Stimulated activated CD4-positive, alpha-beta T cell treated with anti-CD3 and anti-CD28 coated beads, Interleukin-15, amount 100 ng/mL, for 1 hour (primary cell): ENCODE results near the gene USP6NL.
"Not testable (repeated sequence)": the region's sequence is repeated elsewhere in the genome, so short reads cannot be mapped to it uniquely, and the experiment has no call there.

Experiments used
- DNase-seq, 2 donors: peaks; one replicate each; pipeline ENCODE4 v3.0.0-alpha.2; 2020; ENCODE audit warnings: low read depth in 1 of 2, low spot score in 1 of 2

USP6NL gene

DNA sequence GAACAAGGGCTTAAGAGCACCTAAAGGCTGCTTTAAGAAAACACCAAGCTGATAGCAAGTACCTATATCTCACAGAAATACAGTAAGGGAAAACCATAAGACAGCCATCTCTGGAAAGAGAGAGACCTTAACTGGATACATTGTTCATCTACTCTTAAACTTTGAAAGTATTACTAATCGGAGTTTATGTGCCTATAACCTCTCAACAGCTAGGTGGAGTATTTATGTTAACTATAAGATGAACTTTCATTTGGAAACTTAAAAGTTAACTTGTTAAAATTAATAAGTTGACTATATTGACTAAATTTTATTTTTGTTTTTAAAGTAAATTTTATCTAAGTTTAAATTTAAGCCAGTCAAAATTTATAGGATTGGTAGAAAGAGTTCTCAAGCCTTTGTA is 90.6 kb downstream of the USP6NL start:
- no peak for DNase-seq

DNA sequence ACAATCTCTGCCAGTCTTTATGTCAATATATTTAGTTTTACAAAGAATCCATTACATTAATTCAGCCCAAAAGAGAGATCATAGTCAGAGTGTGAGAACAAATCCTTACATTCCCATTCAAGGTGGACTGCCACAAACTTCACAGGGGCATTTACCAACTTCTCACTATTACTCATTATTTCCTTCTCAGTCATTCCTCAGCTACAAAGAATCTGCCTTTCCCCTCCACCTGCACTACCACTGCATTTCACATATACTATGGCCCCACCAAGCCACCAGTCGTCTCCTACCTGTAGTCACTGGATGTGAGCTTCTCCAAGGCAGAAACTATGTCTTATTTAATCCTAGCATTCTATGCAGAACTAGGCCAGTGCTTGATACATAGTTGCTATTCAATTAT is 94.3 kb downstream of the USP6NL start:
- DNase-seq = no peak

DNA sequence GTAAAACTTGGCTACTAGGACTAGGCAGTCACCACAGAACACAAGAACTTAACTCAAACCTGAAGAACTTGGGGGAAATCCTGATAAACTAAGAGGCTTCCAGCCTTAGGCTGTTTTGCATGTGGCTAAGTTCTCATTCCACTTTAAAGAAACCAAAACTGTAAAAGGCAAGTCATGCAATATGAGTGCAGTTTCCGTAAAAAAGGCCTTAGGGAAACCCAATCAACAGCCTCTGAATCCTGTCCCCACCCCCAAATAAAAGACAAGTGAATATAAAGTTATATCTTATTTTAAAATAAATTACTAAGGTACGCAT is 95.1 kb downstream of the USP6NL start:
- DNase-seq = no peak

DNA sequence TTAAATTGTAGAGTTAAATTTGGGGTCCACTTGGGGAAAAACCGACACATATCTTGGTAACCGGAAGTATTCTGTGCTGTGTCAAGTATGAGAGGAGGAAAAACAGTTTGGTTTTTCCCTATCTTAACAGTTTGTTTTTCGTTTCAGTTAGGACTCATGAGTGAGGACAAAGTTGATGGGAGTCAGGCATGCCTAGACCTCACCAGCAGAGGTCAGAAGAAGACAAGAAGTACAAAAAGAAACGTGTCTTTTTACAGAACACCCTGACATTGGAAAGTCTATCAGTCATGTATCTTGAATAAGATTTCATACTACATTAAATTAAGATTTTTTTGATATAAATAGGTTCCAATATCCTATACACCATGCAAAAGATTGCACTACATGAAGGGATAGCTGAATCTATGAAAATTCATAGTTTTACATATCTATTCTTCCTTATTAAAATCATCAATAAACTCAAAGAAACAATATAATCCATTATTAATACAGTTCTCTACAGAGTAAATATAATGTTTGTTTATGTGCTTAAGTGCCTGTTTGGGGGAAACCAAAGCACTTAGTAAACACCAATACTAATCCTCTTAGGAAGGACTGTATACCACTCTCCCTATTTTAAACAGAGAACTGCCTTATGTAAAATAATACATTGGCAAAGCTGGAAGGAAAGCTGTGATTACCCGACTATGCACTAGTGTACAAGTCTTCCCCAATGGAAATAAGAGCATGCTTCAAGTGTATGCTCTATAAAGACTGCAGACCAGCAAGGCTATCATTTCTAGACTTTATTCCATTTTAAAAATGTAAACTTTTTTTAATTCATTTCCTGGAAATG is 95.6 kb downstream of the USP6NL start:
- peak in 1 of 2 donors; percentile 3 for DNase-seq

DNA sequence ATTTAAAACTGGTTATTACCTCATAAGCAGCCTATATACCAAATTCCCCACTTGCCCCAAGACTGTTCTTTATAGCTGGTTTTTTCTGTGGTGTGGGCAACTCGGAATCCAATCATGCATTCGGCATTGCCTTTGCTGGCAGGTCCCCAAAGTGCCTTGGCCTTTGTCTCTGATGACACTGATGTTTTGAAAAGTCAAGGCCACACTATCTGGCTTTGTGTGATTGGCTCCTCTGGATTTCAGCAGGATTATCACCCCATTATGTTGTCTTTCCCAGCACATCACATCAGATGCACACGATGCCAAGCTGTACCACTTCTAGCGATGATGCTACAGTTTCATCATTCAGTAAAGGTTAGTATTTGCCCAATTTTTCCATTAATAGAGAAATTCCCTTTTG is 97.7 kb downstream of the USP6NL start:
- DNase-seq = no peak

DNA sequence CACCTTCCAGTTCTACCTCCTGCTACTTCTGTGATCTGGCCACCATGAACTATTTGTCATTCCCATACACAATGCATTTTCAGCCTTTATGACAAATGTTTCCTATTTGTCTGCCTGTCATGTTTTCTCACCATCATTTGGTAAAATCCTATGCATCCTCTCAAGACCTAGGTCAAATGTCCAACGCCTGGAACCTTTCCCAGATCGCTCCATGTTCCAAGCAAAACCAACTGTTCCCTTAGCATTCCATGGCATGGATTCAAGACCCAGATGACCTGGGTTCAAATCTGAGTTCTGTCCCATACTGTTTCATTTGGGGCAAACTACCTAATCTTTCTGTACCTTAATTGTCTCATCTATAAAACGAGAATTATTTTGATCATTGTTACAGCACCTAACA is 98.9 kb downstream of the USP6NL start:
- no peak for DNase-seq

DNA sequence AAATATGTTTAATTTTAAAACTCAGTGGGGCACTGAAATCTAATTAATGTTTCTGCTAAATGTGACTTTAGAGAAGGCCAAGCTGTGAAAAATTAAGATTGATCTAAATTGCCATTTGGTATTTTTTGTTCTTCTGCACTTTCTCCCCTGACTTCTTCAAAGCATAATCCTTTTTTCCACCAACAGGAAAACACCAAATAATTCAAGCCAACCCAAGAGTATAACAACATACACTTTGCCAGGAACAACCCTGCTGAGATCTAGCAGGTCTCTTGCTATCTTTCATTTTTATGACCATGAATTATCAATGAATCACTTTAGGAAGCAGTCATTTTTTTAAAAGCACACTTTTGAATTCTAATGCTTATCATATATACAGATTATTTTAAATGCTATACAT is 100.1 kb downstream of the USP6NL start:
- no peak for DNase-seq

DNA sequence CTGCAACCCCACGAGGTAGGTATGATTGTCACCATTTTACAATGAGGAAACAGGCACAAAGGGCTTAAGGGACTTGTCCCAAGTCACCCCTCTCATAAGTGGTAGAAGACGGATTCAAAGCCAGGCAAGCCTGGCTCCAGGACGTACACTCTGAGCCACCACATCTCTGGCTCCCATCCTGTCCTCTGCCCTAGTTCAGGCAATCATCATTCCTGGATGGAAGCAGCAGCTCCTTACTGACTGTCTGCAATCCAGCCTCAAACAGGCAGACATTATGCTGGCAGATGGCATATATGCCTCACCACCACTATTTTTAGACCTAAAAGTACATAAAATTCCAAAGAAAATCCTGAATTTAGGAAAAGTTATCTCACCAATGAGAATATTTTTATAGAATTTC is 100.7 kb downstream of the USP6NL start:
- no peak for DNase-seq

DNA sequence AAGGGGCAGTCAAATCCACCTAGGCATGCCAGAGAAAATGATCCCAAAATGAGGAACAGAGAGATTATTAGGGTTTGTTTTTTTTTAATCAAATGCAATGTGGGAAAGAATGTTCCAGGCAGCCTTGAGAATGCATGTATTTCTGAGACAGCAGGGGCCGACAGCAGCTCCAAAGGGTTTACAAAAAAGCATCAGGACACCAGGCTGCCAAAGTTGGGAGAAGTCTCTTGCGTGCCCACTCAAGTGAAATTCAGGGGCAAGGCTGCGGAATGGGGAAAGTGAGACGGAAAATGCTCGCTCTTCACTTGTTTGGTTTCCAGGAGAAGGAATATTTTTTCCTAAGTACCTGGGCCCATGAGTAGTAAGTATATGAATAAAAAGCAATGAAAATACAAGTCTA is 101.2 kb downstream of the USP6NL start:
- DNase-seq = no peak

DNA sequence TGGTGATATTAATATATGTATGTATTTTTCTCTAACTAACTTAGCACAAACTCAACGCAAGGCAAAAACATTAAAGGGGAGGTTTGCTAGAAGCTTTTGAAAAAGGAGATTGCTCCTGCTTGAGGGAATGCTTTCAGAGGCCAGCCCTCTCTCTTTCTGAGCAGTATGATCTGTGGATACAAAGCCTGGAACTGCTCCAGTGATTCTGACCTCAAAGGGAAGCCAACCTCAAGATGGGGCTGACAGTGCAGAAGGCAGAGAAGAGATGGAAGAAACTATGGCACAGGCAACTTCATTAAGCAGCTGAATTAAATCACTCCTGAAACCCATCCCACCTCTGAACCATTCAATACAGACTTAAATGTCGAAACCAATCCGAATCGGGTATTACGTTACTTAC is 102.4 kb downstream of the USP6NL start:
- DNase-seq = no peak

DNA sequence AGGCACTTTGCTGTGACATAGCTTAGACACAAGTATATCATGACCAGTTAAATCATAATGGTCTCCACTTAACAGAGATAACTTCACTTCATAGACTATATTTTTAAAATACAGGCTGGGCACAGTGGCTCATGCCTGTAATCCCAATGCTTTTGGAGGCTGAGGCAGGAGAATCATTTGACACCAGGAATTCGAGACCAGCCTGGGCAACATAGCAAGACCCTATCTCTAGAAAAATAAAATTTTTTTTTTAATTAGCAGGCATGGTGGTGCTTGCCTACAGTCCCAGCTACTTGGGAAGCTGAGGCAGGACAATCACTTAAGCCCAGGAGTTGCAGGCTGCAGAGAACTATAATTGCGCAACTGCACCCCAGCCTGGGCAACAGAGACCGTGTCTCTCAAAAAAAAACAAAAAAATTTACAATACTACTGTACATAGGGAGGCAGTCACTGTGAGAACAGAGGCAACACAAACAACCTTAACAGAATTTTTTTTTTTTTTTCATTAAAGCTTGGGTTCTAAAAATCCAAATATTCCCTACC is 105.1 kb downstream of the USP6NL start:
- DNase-seq = no peak

DNA sequence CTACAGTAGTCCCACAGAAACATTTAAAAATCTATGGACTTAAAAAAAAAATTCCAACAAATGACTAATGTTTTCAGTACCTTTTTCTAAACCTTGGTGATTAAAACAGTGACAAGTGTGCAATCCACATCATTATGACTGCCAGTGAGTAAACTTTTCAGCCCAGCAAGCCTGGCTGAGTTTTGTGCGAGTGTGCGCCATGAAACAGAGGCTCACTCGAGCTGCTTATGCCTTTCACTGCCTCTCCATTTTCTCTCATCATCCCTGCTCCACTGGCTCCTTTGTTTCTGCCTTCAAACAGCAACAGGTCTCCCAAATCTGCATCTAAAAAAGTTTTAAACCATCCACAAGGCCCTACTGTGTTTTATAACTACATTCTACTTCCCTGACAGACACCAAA is 105.8 kb downstream of the USP6NL start:
- DNase-seq = peak in 1 of 2 donors; percentile 1

DNA sequence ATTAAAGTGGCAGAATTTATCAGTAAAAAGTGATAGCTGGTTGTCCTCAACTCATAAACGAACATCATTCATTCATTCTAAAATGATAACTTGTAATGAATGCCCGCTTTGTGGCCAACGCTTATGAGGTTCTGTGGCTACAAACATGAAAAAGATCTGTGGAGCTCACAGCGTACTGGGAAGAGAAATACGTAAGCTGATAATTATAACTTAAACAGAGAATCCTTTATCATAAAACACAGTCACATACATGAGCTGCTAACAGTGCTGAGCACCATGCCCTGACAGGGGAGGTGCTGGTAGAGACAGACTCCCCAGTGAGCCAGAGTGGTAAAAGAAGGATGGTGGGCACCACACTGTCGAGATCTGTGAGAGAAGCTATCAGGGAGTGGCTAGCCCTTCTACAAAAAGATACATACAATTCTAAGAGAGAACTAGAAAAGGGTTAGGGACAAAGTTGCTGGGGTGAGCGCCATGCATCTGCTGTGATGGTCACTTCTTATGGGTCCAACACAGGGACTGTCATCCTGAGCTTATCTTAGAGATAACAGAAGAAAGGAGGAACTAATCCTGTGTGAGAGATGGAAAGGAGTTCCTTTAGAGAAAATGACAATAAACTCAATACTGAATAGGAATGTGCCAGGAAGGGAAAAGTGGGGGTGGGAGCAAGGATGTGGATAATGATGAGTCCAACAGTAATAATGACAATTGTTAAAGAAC is 106.7 kb downstream of the USP6NL start:
- no peak for DNase-seq

DNA sequence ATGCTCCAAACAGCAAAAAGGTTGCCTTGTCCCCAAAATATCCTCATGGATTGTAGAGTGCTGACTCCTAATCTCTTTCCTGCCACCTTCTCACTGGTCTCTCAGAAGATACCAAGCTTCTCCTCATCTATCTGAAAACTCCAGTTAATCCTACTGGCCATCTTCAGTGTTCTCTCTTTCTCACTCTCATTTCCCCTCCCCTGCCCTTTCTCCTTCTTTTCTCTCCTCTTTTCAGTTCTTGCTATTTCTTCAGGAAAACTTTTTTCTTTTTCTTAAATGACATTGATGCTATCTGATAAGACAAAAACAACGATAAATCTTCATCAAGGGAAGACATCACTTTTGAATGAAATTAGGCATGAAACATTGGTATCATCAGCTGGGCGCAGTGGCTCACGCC is 109.8 kb downstream of the USP6NL start:
- no peak for DNase-seq

DNA sequence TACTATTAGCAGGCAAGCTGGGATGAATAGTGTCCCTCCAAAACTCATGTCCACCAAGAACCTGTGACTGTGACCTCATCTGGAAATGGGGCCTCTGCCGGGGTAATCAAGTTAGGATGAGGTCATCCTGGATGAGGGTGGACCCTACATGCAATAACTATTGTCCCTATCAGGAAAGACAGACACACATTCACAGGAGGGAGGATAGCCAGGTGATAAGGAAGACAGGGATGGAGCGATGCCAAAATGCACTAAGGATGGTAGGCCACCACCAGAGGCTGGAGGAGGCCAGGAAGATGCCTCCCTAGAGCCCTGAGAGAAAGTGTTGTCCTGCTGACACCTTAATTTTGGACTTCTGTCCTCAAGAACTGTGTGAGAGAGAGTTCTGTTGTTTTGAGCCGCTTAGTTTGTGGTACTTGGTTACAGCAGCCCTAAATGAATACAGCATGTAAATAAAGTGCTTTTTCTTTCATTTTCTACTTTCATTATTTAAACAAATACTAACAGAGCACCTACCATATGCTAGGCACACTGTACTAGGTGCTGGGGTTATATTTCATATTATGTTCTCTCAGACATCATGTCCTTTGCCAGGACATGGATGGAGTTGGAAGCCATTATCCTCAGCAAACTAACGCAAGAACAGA is 111.9 kb downstream of the USP6NL start:
- no peak for DNase-seq

DNA sequence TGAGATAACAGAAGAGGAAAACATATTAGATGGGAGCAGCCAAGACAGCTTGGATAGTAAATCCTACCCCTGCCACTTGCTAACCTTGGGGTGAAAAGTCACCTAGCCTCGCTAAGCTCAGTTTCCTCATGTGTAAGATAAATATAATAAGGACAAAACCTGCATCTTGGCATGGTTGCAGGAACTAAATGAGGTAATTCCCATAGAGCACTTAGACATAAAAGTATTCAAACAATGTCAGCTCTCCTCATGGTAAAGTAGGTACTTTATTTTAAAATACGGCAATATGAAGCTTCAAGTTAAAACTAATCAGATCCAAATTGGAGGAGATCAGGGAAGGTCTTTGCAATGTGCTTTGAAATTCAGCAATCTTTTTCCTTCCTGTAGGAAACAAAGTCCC is 113.1 kb downstream of the USP6NL start:
- no peak for DNase-seq

DNA sequence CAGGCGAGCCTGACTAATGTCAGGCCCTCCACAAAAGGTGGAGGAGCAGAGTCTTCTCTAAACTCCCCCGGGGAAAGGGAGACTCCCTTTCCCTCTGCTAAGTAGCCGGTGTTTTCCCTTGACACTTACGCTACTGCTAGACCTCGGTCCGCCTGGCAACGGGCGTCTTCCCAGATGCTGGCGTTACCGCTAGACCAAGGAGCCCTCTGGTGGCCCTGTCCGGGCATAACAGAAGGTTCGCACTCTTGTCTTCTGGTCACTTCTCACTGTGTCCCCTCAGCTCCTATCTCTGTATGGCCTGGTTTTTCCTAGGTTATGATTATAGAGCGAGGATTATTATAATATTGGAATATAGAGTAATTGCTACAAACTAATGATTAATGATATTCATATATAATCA is 116.5 kb downstream of the USP6NL start:
- not testable (repeated sequence) for DNase-seq

DNA sequence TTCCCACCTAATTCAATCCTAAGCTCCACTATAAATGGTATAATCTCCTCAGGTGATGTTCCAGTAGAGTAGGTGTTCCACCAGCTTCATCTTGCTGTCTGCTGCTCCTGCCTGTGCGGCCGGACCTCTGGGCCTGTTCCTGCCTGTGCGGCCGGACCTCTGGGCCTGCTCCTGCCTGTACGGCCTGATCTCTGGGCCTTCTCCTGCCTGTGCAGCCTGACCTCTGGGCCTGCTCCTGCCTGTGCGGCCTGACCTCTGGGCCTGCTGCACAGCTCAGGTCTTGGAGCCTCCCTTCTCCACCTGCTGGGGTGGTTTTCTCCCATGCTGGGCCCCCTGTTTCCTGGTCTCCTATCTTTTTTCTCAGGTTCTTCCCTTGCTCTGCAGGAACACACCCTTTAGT is 117.8 kb downstream of the USP6NL start:
- no peak for DNase-seq

DNA sequence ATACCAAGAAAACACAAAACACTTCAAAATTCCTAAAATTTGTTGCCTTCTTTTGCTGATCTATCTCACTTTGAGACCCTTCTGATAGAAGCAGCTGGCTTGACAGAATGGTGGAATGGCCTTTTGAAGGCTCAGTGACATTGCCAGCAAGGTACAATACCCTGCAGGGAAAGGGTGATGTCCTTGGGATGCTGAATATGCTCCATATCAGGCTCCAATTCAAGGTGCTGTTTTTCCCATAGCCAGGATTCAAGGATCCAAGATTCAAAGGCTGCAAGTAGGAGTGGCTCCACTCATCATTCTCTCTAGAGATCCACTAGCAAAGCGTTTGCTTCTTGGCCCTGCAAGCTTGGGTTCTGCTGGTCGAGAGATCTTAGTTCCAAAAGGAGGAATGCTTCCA is 120.4 kb downstream of the USP6NL start:
- DNase-seq = no peak

DNA sequence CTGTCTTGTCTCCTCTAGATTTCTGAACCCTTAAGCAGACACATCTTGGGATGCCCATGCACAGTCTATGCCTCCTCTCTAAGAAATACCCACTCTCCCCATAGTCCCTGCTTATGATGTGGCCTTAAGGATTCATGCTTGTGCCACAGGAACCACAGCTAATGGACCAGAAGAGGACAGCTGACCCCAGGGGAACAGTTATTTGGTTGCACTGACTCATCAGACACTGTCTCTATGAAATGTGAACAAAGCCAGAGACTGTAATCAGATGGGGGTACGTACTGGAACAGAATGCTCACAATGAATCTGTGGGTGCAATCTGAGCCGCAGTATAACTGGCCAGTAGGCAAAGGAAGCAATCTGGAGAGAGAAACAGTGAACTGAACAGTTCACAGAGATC is 121.9 kb downstream of the USP6NL start:
- DNase-seq = no peak

DNA sequence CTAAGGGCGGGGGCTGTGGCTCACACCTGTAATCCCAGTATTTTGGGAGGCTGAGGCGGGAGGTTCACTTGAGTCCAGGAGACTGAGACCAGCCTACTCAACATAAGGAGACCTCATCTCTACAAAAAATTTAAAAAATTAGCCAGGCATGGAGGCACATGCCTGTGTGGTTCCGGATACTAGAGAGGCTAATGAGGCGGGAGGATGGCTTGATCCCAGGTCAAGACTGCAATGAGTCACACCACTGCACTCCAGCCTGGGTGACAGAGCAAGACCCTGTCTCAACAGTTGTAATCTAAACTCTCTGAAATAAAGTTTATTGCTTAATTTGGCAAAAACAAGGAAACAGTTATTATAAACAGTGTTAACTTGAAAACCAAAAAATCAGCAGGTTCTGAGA is 123.3 kb downstream of the USP6NL start:
- no peak for DNase-seq
